Activated CD8-positive, alpha-beta T cell treated with anti-CD3 and anti-CD28 coated beads for 36 hours (primary cell): ENCODE results near the gene DPH5. TPM values are rescaled to one million over a fixed set of nuclear protein-coding genes. Genes with fewer than 3 reads are reported as not detected.

Experiments used
- ATAC-seq: fragments of 200-7000 bp; cut with Tn5 transposase; one replicate; pipeline ENCODE4 v1.10.0; 2021; ENCODE audit warnings: mild to moderate bottlenecking, moderate library complexity
- CTCF ChIA-PET: fragments of 350-600 bp; sonication (Branson Sonifier 250); formaldehyde crosslinking; loops from one replicate; lab custom pipeline; 2021; ENCODE audit warnings: antibody characterized with exemption; lab: Charles Lee
- POLR2A ChIA-PET: fragments of 350-600 bp; sonication (Branson Sonifier 250); formaldehyde crosslinking; loops from one replicate; lab custom pipeline; 2021; ENCODE audit warnings: antibody characterized with exemption; lab: Charles Lee
- DNase-seq: peaks from one replicate; pipeline ENCODE4 v3.0.0-alpha.2; 2020
- H3K27ac Mint-ChIP-seq: one replicate; pipeline ENCODE4 v1.8.0; 2021; ENCODE audit warnings: mild to moderate bottlenecking, mixed read lengths
- H3K27me3 Mint-ChIP-seq: one replicate; pipeline ENCODE4 v1.8.0; 2021; ENCODE audit warnings: mixed read lengths
- H3K36me3 Mint-ChIP-seq: one replicate; pipeline ENCODE4 v1.8.0; 2021; ENCODE audit warnings: low read depth, mixed read lengths
- H3K4me1 Mint-ChIP-seq: one replicate; pipeline ENCODE4 v1.8.0; 2021; ENCODE audit warnings: low read depth, mixed read lengths
- H3K4me3 Mint-ChIP-seq: one replicate; pipeline ENCODE4 v1.8.0; 2021; ENCODE audit warnings: mild to moderate bottlenecking, moderate library complexity, mixed read lengths
- H3K9me3 Mint-ChIP-seq: one replicate; pipeline ENCODE4 v1.8.0; 2021; ENCODE audit warnings: mixed read lengths
- intact Hi-C: fragments of 100-400 bp; cut with micrococcal nuclease; formaldehyde crosslinking; loops from one replicate; pipeline ENCODE4 v1.10.0; 2022
- total RNA-seq, 2 experiments: library from RNA; stranded (reverse); gene quantifications; one replicate each; pipeline ENCODE4 v1.2.3, GENCODE V29; 2021
- TF ChIP-seq, protein P1 (sequence below): fragments of 200-600 bp; IDR thresholded peaks from one replicate; pipeline ENCODE4 v1.8.0; 2022; ENCODE audit warnings: antibody characterized with exemption, mild to moderate bottlenecking

DPH5 gene
- total RNA-seq, 2 experiments from 2014 or later, result 77.3 to 77.4 TPM

DNA sequence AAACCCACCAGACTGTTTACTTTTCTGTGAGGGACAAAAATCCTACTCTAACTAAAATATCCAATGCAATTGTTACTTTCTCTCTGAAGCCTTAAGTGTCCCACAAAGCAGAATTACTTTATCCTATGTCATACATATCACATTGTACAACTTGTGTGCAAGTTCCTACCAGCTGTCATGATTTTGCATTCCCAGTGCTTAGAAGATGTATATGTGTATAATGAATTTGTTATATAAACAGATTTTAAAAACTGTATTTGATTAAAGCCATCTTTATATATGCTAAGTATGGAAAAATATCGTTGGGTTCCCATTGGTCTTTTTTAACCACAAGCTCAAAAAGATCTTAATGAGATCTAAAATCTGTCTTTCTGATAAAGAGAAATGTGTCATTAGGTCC lies 57.0 kb downstream of the DPH5 start:
- intact Hi-C loops, result no loop called here
- H3K27ac Mint-ChIP-seq, result no peak overlapping the region
- CTCF ChIA-PET, result interaction anchor here (1.0 to 2.5 kb wide), 3 partner anchors 18 to 128 kb away, joined by 3 to 6 read pairs (median 4); no protein-coding TSS in a partner anchor
- TF ChIP-seq, protein P1, sequence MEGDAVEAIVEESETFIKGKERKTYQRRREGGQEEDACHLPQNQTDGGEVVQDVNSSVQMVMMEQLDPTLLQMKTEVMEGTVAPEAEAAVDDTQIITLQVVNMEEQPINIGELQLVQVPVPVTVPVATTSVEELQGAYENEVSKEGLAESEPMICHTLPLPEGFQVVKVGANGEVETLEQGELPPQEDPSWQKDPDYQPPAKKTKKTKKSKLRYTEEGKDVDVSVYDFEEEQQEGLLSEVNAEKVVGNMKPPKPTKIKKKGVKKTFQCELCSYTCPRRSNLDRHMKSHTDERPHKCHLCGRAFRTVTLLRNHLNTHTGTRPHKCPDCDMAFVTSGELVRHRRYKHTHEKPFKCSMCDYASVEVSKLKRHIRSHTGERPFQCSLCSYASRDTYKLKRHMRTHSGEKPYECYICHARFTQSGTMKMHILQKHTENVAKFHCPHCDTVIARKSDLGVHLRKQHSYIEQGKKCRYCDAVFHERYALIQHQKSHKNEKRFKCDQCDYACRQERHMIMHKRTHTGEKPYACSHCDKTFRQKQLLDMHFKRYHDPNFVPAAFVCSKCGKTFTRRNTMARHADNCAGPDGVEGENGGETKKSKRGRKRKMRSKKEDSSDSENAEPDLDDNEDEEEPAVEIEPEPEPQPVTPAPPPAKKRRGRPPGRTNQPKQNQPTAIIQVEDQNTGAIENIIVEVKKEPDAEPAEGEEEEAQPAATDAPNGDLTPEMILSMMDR, result no peak
- no peaks in the 10 kb centered on the region for H3K27me3 Mint-ChIP-seq
- H3K4me1 Mint-ChIP-seq, result peaks cover 25% of the 10 kb centered on the region
- ATAC-seq (no peak), DNase-seq (no peak)
- POLR2A ChIA-PET, result no interaction called here
- peaks cover 64% of the 10 kb centered on the region for H3K36me3 Mint-ChIP-seq
- no peak overlapping the region for H3K4me3 Mint-ChIP-seq
- no peaks in the 10 kb centered on the region for H3K9me3 Mint-ChIP-seq

DNA sequence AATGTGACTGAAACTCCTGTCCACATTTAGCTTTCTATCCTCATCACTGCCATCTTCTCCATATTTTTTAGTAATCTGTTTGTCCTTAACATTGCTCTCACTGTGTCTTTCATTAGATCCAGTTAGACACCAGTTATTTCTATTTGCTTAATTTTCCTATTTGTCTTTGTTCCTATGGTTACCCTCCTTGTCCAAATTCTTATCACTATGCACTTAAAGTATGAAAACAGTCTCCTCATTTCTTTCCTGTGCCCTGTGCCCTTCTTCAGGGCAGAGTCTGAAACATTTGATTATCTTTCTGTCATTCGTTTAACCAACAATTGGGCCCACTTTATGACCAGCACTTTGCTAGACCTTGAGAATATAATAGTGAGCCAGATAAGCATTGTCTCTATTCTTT lies 65.5 kb downstream of the DPH5 start:
- Mint-ChIP-seq H3K4me1 (peaks cover 22% of the 10 kb centered on the region), H3K4me3 (no peak overlapping the region), H3K36me3 (peaks cover 66% of the 10 kb centered on the region), H3K9me3 (no peaks in the 10 kb centered on the region), H3K27me3 (no peaks in the 10 kb centered on the region), H3K27ac (no peak overlapping the region)
- ChIA-PET CTCF (interaction anchor here (1.5 to 2.2 kb wide), 2 partner anchors 11 to 349 kb away, joined by 3 to 7 read pairs; no protein-coding TSS in a partner anchor), POLR2A (interaction anchor here (1.0 kb wide), 1 partner anchor 9 kb away, joined by 5 read pairs; no protein-coding TSS in a partner anchor)
- TF ChIP-seq, protein P1, result no peak
- DNase-seq (no peak), ATAC-seq (no peak)
- intact Hi-C loops, result no loop called here

DNA sequence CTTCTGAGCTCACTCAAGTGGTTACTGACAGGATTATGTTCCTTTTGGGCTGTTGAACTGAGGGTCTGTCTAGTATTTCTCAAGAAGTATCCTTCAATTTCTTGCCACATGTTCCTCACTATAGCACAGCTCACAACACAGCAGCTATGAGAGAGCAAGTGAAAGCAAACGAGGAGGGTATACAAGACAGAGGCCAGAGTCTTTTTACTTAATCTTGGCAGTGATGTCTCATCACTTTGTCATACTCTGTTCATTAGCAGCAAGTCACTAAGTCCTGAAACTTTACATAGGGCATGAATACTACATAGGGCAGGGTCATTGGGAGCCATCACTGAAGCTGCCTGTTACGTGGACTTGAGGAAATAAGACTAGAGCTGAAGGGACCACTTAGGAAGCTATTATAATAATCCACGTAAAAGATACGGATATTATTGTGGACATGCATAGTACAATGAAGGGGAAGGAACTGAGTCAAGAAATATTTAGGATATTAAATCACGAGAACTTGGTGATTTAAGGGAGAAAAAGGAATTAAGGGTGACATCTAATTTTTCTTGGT lies 66.0 kb downstream of the DPH5 start:
- POLR2A ChIA-PET, result interaction anchor here (1.0 to 1.5 kb wide), 2 partner anchors 9 to 18 kb away, joined by 5 to 6 read pairs; no protein-coding TSS in a partner anchor
- intact Hi-C loops, result no loop called here
- TF ChIP-seq, protein P1, result no peak
- ATAC-seq (peak; percentile 37), DNase-seq (no peak)
- Mint-ChIP-seq H3K4me1 (peaks cover 22% of the 10 kb centered on the region), H3K27me3 (no peaks in the 10 kb centered on the region), H3K9me3 (no peaks in the 10 kb centered on the region), H3K27ac (no peak overlapping the region), H3K4me3 (no peak overlapping the region), H3K36me3 (peaks cover 62% of the 10 kb centered on the region)
- CTCF ChIA-PET, result interaction anchor here (1.0 to 2.2 kb wide), 4 partner anchors 11 to 349 kb away, joined by 3 to 7 read pairs (median 3); no protein-coding TSS in a partner anchor

DNA sequence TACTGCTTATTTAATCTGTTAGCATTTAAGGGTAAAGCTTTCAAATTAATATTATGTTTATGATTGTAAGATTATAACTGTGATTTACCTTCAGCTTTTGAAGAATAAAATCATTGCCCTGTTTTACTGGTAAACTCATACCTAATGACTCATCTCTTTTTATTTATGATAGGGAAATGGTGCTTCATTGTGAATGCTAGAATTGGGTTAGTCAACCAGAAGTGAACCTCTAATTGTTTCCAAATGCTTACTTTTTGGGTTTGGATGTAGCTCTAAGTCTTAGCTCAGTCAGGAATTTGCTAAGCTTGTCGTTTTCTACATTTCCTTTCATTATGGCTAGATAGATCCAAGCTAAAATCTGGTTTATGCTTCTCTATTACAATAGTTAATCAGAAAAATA lies 70.3 kb downstream of the DPH5 start:
- TF ChIP-seq, protein P1, result no peak
- Mint-ChIP-seq H3K27me3 (no peaks in the 10 kb centered on the region), H3K36me3 (peaks cover 70% of the 10 kb centered on the region), H3K9me3 (peaks cover 26% of the 10 kb centered on the region), H3K4me3 (no peak overlapping the region), H3K27ac (no peak overlapping the region), H3K4me1 (peaks cover 38% of the 10 kb centered on the region)
- peak; percentile 41 for ATAC-seq
- ChIA-PET POLR2A (interaction anchor here (0.7 to 0.9 kb wide), 2 partner anchors 11 to 126 kb away, joined by 3 to 4 read pairs; no protein-coding TSS in a partner anchor), CTCF (interaction anchor here (1.4 kb wide), 1 partner anchor 333 kb away, joined by 4 read pairs; no protein-coding TSS in a partner anchor)
- DNase-seq, result no peak
- intact Hi-C loops, result no loop called here
